Measurements from ENCODE around the gene DDX11.
"Not testable (repeated sequence)": the region's sequence is repeated elsewhere in the genome, so short reads cannot be mapped to it uniquely, and the experiment has no call there.

The DDX11 gene

DNA sequence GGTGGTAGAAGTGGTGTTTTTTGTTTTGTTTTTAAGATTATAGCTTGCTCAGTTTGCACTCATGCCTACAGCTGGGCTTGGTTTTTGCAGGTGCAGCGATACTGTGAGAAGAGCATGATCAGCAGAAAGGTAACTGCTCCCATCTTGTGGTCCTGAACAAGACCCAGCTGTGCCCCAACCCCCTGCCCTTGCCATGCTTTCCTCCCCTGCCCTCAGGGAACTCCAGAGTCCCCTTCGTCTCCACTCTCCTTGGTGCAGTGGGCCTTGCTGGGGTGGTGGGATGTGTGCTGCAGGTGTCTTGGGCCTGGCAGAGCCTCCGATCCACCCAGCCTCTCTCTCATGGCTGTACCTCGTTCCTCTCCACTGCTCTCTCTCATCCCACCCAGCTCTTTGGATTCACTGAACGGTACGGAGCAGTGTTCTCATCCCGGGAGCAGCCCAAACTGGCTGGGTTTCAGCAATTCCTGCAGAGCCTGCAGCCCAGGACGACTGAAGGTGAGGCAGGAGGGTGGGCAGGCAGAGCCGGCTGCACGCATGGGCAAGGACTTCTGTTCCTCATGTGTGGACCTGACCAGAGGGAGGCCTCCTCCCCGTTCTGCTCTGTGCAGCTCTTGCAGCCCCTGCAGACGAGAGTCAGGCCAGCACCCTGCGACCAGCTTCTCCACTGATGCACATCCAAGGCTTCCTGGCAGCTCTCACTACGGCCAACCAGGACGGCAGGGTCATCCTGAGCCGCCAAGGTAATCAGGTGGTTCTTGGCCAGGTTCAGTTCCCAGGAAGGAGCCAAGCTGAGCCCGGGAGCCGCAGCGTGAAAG lies 22.8 kb downstream of the DDX11 start:
- not testable (repeated sequence) for H3K4me1 ChIP-seq (ENCODE audit: control insufficient read depth in 5 of 5, insufficient read depth in 5 of 5, low read length in 5 of 5); H3K4me3 ChIP-seq (ENCODE audit: low read depth in 1 of 5, low read length in 5 of 5); H3K27me3 ChIP-seq (ENCODE audit: control insufficient read depth in 5 of 5, insufficient read depth in 4 of 5, low read length in 5 of 5); H3K27ac ChIP-seq (ENCODE audit: low read depth, low read length); H3K9me3 ChIP-seq (ENCODE audit: control insufficient read depth in 5 of 5, low read length in 5 of 5); H3K9ac ChIP-seq (ENCODE audit: low read length in 5 of 5)
- peaks cover 0 to 51% (median 22%) of the 10 kb centered on the region in 5 donors for H3K36me3 ChIP-seq (ENCODE audit: control insufficient read depth in 5 of 5, insufficient read depth in 5 of 5, low read length in 5 of 5)

DNA sequence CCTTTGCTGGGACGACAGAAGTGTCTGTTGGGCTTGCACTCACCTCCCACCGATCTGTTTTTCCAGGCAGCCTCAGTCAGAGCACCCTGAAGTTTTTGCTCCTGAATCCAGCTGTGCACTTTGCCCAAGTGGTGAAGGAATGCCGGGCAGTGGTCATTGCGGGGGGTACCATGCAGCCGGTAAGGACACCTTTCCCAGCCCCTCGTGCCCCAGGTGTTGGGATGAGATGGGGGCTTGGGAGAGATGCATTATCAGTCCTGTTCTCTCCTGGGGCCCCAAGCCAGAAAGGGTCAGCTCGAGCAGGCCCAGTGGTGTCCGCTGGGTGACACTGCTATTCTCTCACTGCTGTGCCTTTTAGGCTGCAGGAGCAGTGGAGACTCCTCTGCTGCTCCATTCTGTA lies 24.2 kb downstream of the DDX11 start:
- H3K27ac ChIP-seq (ENCODE audit: low read depth, low read length); H3K4me1 ChIP-seq (ENCODE audit: control insufficient read depth in 5 of 5, insufficient read depth in 5 of 5, low read length in 5 of 5); H3K9ac ChIP-seq (ENCODE audit: low read length in 5 of 5); H3K27me3 ChIP-seq (ENCODE audit: control insufficient read depth in 5 of 5, insufficient read depth in 4 of 5, low read length in 5 of 5); H3K4me3 ChIP-seq (ENCODE audit: low read depth in 1 of 5, low read length in 5 of 5); H3K9me3 ChIP-seq (ENCODE audit: control insufficient read depth in 5 of 5, low read length in 5 of 5): not testable (repeated sequence)
- peaks cover 0 to 47% (median 22%) of the 10 kb centered on the region in 5 donors for H3K36me3 ChIP-seq (ENCODE audit: control insufficient read depth in 5 of 5, insufficient read depth in 5 of 5, low read length in 5 of 5)

DNA sequence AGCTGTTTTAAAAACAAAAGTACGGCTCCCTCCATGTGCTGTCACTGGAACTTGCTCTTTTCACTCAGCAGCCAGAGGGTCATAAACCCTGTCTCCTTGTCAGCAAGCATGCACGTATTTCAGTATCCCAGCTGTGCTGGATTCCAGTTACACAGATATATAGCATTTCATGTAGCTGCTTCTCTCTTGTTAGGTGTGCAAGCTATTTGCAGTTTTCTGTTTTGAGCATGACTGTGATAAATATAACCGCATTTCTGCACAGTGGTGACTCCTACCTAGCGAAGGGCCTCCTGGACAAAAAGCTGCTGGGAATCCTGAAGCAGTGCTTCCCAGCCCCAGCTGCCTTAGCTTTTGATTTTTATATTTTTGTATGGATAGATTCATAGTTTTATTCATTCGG lies 24.7 kb downstream of the DDX11 start:
- not testable (repeated sequence) for H3K9me3 ChIP-seq (ENCODE audit: control insufficient read depth in 5 of 5, low read length in 5 of 5); H3K27me3 ChIP-seq (ENCODE audit: control insufficient read depth in 5 of 5, insufficient read depth in 4 of 5, low read length in 5 of 5); H3K9ac ChIP-seq (ENCODE audit: low read length in 5 of 5); H3K4me3 ChIP-seq (ENCODE audit: low read depth in 1 of 5, low read length in 5 of 5); H3K27ac ChIP-seq (ENCODE audit: low read depth, low read length); H3K4me1 ChIP-seq (ENCODE audit: control insufficient read depth in 5 of 5, insufficient read depth in 5 of 5, low read length in 5 of 5)
- peaks cover 0 to 48% (median 22%) of the 10 kb centered on the region in 5 donors for H3K36me3 ChIP-seq (ENCODE audit: control insufficient read depth in 5 of 5, insufficient read depth in 5 of 5, low read length in 5 of 5)

DNA sequence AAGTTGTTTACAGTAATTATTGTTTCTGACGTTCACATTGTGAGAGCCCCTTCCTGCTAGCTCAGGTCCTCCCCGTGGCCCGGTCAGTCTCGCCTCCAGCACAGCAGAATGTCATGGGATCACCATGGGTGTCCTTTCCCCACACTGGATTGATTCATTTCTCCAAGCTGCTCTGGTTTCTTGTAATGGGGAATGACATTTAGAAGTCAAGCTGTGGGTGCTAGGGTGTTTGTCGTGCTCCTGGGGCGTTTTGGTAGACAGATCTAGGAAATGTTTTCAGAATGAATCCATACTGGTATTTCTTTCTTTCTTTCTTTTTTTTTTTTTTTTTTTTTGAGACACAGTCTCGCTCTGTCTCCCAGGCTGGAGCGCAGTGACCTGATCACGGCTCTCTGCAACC lies 25.1 kb downstream of the DDX11 start:
- not testable (repeated sequence) for H3K27ac ChIP-seq (ENCODE audit: low read depth, low read length); H3K27me3 ChIP-seq (ENCODE audit: control insufficient read depth in 5 of 5, insufficient read depth in 4 of 5, low read length in 5 of 5); H3K9ac ChIP-seq (ENCODE audit: low read length in 5 of 5); H3K9me3 ChIP-seq (ENCODE audit: control insufficient read depth in 5 of 5, low read length in 5 of 5); H3K4me1 ChIP-seq (ENCODE audit: control insufficient read depth in 5 of 5, insufficient read depth in 5 of 5, low read length in 5 of 5); H3K4me3 ChIP-seq (ENCODE audit: low read depth in 1 of 5, low read length in 5 of 5)
- H3K36me3 ChIP-seq (ENCODE audit: control insufficient read depth in 5 of 5, insufficient read depth in 5 of 5, low read length in 5 of 5), result peaks cover 0 to 50% (median 22%) of the 10 kb centered on the region in 5 donors

DNA sequence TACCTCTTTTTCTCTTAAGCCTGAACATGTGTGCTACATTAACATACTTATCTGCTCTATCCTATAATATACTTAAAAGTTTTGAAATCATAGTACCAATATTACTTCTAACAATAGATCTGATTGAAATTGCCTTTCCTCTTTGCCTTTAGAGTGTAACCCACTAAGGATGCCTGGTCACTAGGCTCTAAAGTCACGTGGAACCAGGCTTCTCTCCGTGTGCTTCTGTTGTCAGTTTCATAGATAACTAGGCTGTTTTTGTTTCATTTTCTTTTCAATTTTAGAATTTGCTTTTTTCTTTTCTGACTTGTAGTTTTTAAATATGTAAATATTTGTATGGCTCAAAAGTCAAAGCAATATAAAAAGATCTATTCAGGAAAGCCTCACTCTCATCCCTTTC lies 25.8 kb downstream of the DDX11 start:
- not testable (repeated sequence) for H3K9ac ChIP-seq (ENCODE audit: low read length in 5 of 5); H3K27me3 ChIP-seq (ENCODE audit: control insufficient read depth in 5 of 5, insufficient read depth in 4 of 5, low read length in 5 of 5); H3K9me3 ChIP-seq (ENCODE audit: control insufficient read depth in 5 of 5, low read length in 5 of 5); H3K27ac ChIP-seq (ENCODE audit: low read depth, low read length); H3K4me1 ChIP-seq (ENCODE audit: control insufficient read depth in 5 of 5, insufficient read depth in 5 of 5, low read length in 5 of 5); H3K4me3 ChIP-seq (ENCODE audit: low read depth in 1 of 5, low read length in 5 of 5)
- H3K36me3 ChIP-seq (ENCODE audit: control insufficient read depth in 5 of 5, insufficient read depth in 5 of 5, low read length in 5 of 5), result peaks cover 0 to 50% (median 20%) of the 10 kb centered on the region in 5 donors

DNA sequence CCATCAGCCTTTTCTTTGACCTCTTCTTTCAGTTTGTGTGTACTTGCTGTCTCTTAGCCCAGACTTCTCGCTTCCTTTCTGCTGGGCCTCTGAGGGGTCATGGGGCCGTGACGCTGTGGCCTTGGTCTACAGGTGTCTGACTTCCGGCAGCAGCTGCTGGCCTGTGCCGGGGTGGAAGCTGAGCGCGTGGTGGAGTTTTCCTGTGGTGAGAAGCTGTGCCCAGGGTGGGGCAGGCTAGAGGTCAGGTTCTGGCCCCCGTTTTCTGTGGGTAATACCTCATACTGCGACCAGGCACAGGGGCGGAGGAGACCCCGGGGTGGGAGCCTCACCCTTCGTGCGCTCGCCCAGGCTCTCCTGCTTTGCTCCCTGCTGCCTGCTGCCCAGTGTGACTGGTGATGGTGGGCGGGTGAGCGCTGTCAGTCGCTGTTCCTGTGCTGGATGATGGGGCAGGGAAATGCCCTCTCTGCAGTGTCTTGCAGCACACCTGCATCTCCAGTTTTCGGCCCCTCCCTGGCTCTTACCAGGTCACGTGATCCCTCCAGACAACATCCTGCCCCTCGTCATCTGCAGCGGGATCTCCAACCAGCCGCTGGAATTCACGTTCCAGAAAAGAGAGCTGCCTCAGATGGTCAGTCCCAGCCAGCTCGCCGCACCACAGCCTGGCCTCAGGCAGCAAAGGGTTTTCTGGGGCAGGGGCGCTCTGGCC lies 27.0 kb downstream of the DDX11 start:
- not testable (repeated sequence) for H3K27me3 ChIP-seq (ENCODE audit: control insufficient read depth in 5 of 5, insufficient read depth in 4 of 5, low read length in 5 of 5); H3K27ac ChIP-seq (ENCODE audit: low read depth, low read length); H3K9ac ChIP-seq (ENCODE audit: low read length in 5 of 5); H3K9me3 ChIP-seq (ENCODE audit: control insufficient read depth in 5 of 5, low read length in 5 of 5); H3K4me1 ChIP-seq (ENCODE audit: control insufficient read depth in 5 of 5, insufficient read depth in 5 of 5, low read length in 5 of 5); H3K4me3 ChIP-seq (ENCODE audit: low read depth in 1 of 5, low read length in 5 of 5)
- H3K36me3 ChIP-seq (ENCODE audit: control insufficient read depth in 5 of 5, insufficient read depth in 5 of 5, low read length in 5 of 5), result peaks cover 0 to 42% (median 15%) of the 10 kb centered on the region in 5 donors

DNA sequence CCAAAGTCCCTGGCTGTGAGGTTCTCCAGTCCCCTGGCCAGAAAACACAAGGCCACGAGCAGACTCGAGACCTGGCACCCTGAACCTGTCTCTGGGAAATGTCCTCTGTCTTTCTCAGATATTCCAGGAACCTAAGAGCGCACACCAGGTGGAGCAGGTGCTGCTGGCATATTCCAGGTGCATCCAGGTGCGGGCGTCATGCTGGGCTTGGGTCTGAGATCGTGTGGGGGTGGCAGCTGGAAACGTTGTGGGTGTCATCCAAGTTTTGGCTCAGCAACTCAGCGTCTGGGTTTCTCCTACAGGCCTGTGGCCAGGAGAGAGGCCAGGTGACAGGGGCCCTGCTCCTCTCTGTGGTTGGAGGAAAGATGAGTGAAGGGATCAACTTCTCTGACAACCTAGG lies 28.5 kb downstream of the DDX11 start:
- H3K9me3 ChIP-seq (ENCODE audit: control insufficient read depth in 5 of 5, low read length in 5 of 5); H3K27ac ChIP-seq (ENCODE audit: low read depth, low read length); H3K4me1 ChIP-seq (ENCODE audit: control insufficient read depth in 5 of 5, insufficient read depth in 5 of 5, low read length in 5 of 5); H3K4me3 ChIP-seq (ENCODE audit: low read depth in 1 of 5, low read length in 5 of 5); H3K9ac ChIP-seq (ENCODE audit: low read length in 5 of 5); H3K27me3 ChIP-seq (ENCODE audit: control insufficient read depth in 5 of 5, insufficient read depth in 4 of 5, low read length in 5 of 5): not testable (repeated sequence)
- H3K36me3 ChIP-seq (ENCODE audit: control insufficient read depth in 5 of 5, insufficient read depth in 5 of 5, low read length in 5 of 5), result peaks cover 0 to 29% (median 6%) of the 10 kb centered on the region in 5 donors

DNA sequence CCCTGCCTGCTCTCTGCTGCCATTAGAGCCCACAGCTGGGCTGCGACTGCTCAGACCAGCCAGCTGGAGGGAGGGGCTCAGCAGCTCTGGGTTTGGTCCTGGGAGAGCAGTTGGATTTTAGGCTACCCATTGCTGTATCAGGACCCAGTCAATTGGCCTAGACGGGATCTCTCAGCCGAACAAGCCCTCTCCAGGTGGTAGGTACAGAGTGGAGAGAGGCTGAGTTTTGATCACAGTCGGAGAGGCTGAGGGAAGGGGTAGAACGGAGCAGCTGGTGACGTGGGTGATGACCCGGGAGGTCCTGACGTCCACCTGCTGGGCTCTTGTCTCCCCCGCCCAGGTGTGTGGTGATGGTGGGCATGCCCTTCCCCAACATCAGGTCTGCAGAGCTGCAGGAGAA lies 28.9 kb downstream of the DDX11 start:
- not testable (repeated sequence) for H3K4me1 ChIP-seq (ENCODE audit: control insufficient read depth in 5 of 5, insufficient read depth in 5 of 5, low read length in 5 of 5); H3K27me3 ChIP-seq (ENCODE audit: control insufficient read depth in 5 of 5, insufficient read depth in 4 of 5, low read length in 5 of 5); H3K9me3 ChIP-seq (ENCODE audit: control insufficient read depth in 5 of 5, low read length in 5 of 5); H3K4me3 ChIP-seq (ENCODE audit: low read depth in 1 of 5, low read length in 5 of 5); H3K9ac ChIP-seq (ENCODE audit: low read length in 5 of 5); H3K27ac ChIP-seq (ENCODE audit: low read depth, low read length)
- H3K36me3 ChIP-seq (ENCODE audit: control insufficient read depth in 5 of 5, insufficient read depth in 5 of 5, low read length in 5 of 5), result peaks cover 0 to 29% (median 6%) of the 10 kb centered on the region in 5 donors

DNA sequence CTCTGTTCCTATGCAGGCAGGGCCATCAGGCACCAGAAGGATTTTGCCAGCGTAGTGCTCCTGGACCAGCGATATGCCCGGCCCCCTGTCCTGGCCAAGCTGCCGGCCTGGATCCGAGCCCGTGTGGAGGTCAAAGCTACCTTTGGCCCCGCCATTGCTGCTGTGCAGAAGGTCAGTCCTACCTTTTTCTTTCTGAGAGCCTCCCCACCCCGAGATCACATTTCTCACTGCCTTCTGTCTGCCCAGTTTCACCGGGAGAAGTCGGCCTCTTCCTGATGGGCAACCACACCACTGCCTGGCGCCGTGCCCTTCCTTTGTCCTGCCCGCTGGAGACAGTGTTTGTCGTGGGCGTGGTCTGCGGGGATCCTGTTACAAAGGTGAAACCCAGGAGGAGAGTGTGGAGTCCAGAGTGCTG lies 29.9 kb downstream of the DDX11 start:
- H3K9me3 ChIP-seq (ENCODE audit: control insufficient read depth in 5 of 5, low read length in 5 of 5); H3K4me3 ChIP-seq (ENCODE audit: low read depth in 1 of 5, low read length in 5 of 5); H3K9ac ChIP-seq (ENCODE audit: low read length in 5 of 5); H3K4me1 ChIP-seq (ENCODE audit: control insufficient read depth in 5 of 5, insufficient read depth in 5 of 5, low read length in 5 of 5); H3K27me3 ChIP-seq (ENCODE audit: control insufficient read depth in 5 of 5, insufficient read depth in 4 of 5, low read length in 5 of 5); H3K27ac ChIP-seq (ENCODE audit: low read depth, low read length): not testable (repeated sequence)
- H3K36me3 ChIP-seq (ENCODE audit: control insufficient read depth in 5 of 5, insufficient read depth in 5 of 5, low read length in 5 of 5), result peaks cover 0 to 26% (median 6%) of the 10 kb centered on the region in 5 donors

DNA sequence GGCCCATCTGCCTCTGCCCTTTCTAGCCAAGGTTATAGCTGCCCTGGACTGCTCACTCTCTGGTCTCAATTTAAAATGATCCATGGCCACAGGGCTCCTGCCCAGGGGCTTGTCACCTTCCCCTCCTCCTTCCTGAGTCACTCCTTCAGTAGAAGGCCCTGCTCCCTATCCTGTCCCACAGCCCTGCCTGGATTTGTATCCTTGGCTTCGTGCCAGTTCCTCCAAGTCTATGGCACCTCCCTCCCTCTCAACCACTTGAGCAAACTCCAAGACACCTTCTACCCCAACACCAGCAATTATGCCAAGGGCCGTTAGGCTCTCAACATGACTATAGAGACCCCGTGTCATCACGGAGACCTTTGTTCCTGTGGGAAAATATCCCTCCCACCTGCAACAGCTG lies 30.6 kb downstream of the DDX11 start:
- peaks cover 0 to 26% (median 6%) of the 10 kb centered on the region in 5 donors for H3K36me3 ChIP-seq (ENCODE audit: control insufficient read depth in 5 of 5, insufficient read depth in 5 of 5, low read length in 5 of 5)
- not testable (repeated sequence) for H3K4me3 ChIP-seq (ENCODE audit: low read depth in 1 of 5, low read length in 5 of 5); H3K27ac ChIP-seq (ENCODE audit: low read depth, low read length); H3K27me3 ChIP-seq (ENCODE audit: control insufficient read depth in 5 of 5, insufficient read depth in 4 of 5, low read length in 5 of 5); H3K9me3 ChIP-seq (ENCODE audit: control insufficient read depth in 5 of 5, low read length in 5 of 5); H3K9ac ChIP-seq (ENCODE audit: low read length in 5 of 5); H3K4me1 ChIP-seq (ENCODE audit: control insufficient read depth in 5 of 5, insufficient read depth in 5 of 5, low read length in 5 of 5)

All from subcutaneous abdominal adipose tissue (tissue), 5 donors.